DMS153 (cell line): ENCODE data around the gene ENO2.
"Not testable (repeated sequence)": the region's sequence is repeated elsewhere in the genome, so short reads cannot be mapped to it uniquely, and the experiment has no call there.

Experiments
- DNase-seq: peaks from one replicate; lab custom pipeline; 2025; lab: John Stamatoyannopoulos, UW

ENO2 gene

DNA sequence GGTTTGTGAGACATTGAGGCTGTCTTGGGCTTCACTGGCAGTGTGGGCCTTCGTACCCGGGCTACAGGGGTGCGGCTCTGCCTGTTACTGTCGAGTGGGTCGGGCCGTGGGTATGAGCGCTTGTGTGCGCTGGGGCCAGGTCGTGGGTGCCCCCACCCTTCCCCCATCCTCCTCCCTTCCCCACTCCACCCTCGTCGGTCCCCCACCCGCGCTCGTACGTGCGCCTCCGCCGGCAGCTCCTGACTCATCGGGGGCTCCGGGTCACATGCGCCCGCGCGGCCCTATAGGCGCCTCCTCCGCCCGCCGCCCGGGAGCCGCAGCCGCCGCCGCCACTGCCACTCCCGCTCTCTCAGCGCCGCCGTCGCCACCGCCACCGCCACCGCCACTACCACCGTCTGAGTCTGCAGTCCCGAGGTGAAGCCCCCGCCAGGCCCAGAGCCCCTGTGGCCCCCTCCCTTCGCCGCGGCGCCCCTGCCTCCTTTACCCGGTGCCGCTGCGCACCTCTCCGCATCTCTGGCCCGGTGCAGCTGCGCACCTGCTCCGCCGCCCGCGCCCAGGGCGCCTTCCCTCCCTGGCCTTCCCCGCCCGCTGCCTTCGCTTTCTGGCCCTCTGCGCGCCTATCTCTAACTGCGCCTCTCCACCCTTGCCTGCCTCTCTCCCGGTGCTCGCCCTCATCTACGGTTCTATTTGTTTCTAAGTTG lies at the start of gene ENO2:
Gene ENO2 (plus strand): TSS at position 335 of the 701 bp plus-strand sequence. CDS start 1,253 bp downstream, outside the sequence.
- DNase-seq: no peak

DNA sequence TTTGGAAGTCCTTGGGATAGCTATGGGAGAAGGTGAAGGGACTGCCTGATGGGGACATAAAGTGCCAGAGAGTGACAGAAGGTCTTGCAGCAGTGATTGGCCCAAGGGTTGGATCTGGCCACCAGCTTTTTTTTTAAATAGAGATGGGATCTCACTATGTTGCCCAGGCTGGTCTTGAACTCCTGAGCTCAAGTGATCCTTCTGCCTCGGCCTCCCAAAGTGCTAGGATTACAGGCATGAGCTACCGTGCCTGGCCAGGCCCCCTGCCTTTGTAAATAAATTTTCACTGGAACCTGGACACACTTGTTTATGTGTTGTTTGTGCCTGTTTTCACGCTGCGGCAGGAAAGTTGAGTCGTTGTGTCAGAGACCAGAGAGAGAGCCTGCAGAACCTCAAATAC lies 49.1 kb upstream of the ENO2 start:
- not testable (repeated sequence) for DNase-seq

DNA sequence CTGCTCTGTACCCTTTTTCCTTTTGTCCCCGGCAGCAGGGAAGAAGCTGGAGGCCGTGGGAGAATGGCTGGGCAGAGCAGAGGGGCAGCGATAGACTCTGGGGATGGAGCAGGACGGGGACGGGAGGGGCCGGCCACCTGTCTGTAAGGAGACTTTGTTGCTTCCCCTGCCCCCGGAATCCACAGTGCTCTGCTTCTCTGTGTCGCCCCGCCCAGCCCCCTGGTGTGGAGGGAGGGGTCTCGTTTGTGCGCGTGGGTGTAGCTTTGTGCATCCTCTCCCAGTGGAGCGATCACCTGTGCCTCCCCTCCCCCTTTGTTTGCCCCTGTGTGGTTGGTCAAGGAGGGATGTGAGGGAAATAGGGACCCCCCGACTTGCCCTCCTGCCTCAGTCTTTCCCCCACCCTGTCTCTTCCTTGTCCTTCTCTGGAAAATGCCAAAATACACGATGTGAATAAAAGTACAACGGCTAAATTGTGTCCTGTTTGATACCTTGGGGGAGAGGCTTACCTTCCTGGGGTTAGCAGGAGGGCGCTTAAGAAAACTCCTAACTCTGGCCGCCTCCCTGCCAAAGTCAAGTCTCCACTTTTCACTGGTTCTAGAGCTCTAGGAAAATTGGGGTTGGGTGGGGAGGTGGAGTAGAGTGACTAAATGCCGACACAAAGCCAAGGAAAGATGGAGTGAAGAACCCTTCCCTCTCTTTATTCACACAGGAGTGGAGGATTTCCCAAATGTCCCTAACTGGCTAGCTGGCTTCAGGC lies 48.0 kb upstream of the ENO2 start:
- no peak for DNase-seq

GRCh38 chr12:6866920-6867412 lies 47.4 kb upstream of the ENO2 start:
- DNase-seq: no peak

GRCh38 chr12:6867413-6868210 lies 46.8 kb upstream of the ENO2 start, which contains the start of gene TPI1:
Gene TPI1, plus strand, starts transcription at chr12:6867531. Its CDS starts 36 bp downstream, at chr12:6867567.
- peak; percentile 27 for DNase-seq

- DNase-seq: no peak
Observed at GRCh38 chr12:6868211-6869048, 46.0 kb upstream of the ENO2 start.

GRCh38 chr12:6869049-6870021 lies 45.0 kb upstream of the ENO2 start:
- DNase-seq: peak; percentile 52

- DNase-seq: not testable (repeated sequence)
Observed at GRCh38 chr12:6870304-6870703, 44.1 kb upstream of the ENO2 start.

DNA sequence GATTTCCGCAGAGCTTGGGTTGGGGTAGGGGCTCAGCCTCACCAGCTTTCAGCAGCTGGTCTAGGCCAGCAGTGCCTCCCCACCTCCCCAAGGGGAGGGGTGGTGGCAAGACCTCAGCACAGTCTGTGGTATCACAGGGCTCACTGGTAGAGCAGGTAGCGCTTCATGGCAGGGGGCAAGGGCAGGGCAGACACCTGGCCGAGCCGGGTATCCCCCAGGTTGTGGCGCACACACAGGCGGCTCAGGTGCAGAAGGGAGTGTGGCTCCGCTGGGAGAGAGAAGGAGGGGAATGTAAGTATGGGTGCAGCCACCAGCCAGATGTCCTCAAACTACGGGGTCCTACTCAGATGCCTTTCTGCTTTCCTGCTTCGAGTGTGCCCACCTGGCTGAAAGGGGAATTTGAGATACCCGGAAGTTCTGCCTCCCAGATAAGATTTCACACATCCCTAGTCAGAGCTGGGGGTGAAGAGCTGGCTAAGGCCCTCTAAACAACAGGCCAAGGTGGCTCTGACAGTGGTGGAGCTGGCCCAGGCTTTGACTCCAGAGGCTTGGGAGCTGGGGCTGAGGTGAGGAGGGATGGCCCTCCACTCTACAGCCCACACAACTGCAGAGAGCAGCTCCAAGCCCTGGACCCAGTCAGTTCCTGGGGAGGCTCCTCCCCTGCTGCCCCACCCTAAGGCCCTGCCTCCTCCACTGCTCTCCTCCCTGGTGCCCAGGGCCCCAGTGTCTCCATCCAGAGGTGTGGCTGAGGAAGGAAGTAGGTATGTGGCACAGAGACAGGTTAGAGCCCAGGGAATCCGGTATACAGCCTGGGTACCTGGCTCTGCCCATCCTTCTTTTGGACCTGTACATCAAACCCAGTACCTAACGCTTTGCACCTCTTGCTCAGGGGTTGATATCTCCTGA lies 43.1 kb upstream of the ENO2 start:
- peak; percentile 35 for DNase-seq

DNA sequence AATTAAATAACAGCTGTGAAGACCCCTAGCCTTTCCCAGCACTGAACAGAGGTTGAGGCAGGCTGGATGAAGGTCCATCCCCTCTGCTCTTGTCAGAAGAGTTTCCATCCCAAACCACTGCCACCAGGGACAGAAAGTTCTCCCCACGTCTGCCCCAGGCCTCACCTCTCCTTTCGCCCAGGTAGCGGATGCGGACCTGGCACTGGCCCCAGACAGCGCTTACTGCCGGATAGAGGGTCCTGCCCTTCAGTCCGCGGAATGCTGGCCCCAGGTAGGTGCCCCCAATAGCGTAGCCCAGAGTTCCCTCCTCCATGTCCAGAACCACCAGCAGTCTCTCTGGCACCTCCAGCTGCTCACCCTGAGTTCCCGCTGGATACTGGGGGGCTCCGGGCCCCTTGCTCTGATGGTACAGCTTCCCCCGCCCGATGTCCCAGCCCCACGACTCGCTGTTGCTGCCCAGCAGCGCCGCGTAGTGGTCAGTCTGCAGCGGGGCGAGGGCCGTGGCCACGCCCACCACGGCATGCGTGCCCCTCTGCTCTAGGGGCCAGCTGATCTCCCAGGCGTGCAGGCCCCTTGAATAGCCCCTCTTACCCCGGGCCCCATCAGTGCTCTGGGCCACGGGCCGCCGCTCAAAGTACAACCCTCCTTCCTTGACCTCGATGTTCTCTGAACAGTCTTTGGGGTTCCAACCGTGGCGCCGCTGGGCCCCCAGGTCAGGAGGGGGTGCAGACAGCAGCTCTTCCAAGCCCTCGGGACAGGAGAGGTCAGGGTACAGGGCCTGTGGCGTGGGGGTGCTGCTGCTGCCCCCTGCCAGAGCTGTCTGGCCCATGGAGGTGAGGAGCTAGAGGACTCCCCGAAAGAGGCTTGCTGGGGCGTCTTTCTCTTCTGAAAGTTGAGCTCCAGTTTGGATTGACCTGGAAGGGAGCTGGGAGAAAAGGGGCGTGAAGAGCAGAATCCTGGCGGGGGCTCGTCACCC lies 42.0 kb upstream of the ENO2 start:
- peak; percentile 40 for DNase-seq

GRCh38 chr12:6873094-6874014 lies 41.0 kb upstream of the ENO2 start, which contains the start of gene SPSB2:
Gene SPSB2, minus strand, starts transcription at chr12:6873303. Its CDS starts 402 bp downstream, at chr12:6872901.
- DNase-seq: peak; percentile 93

DNA sequence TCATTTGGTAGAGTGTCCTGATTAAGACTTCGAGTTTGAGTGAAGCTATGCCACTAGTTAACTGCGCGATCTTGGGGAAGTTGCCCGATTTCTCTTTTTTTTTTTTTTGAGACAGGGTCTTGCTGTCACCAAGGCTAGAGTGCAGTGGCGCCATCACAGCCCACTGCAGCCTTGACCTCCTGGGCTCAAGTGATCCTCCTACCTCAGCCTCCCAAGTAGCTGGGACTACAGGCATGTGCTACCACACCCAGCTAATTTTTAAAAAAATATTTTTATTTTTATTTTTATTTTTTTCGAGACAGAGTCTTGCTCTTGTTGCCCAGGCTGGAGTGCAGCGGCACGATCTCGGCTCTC lies 40.4 kb upstream of the ENO2 start:
- DNase-seq: not testable (repeated sequence)

DNA sequence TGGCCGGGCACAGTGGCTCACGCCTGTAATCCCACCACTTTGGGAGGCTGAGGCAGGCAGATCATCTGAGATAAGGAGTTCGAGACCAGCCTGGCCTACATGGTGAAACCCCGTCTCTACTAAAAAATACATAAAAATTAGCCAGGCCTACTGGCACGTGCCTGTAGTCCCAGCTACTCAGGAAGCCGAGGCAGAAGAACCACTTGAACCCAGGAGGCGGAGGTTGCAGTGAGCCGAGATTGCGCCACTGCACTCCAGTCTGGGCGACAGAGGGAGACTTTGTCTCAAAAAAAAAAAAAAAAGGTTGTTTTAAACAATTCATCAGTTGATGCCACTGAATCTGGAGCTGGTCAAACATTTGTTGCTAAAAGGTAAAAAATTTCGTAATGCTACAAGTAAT lies 34.6 kb upstream of the ENO2 start:
- DNase-seq: not testable (repeated sequence)

DNA sequence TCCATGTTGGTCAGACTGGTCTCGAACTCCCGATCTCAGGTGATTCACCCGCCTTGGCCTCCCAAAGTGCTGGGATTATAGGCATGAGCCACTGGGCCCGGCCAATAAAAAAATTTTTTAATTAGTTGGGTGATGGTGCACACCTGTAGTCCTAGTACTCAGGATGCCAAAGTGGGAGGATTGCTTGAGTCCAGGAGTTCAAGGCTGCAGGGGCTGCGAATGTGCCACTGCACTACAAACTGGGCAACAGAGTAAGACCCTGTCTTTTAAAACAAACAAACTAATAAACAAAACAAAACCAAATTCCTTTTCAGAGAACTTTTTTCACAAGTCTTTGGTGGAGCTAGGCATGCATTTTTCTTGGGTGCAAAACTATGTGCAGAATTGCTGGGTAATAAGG lies 31.1 kb upstream of the ENO2 start:
- DNase-seq: no peak

GRCh38 chr12:6883683-6884082 lies 30.7 kb upstream of the ENO2 start:
- DNase-seq: no peak

- DNase-seq: no peak
Observed at GRCh38 chr12:6884539-6884938, 29.8 kb upstream of the ENO2 start.
